NT2/D1 (cell line): ENCODE measurements around the gene DRICH1.

ENCODE experiments used
- SUZ12 ChIP-seq: IDR thresholded peaks from 2 replicates; pipeline ENCODE4 v1.6.1; 2011; ENCODE audit not compliant: insufficient read length, insufficient read depth; ENCODE audit errors: extremely low read depth
- YY1 ChIP-seq: IDR thresholded peaks from 2 replicates; pipeline ENCODE4 v1.6.1; 2011; ENCODE audit not compliant: insufficient read length, insufficient read depth
- ZNF274 ChIP-seq: IDR thresholded peaks from 2 replicates; pipeline ENCODE4 v1.6.1; 2011; ENCODE audit warnings: mild to moderate bottlenecking, low read depth, low read length

- TF ChIP-seq YY1 (no peak), SUZ12 (no peak), ZNF274 (no peak)
These were observed 28.9 kb downstream of the DRICH1 start for GRCh38 chr22:23603266-23603665.
